Stimulated activated CD4-positive, alpha-beta T cell treated with anti-CD3 and anti-CD28 coated beads, Interleukin-4, amount 100 ng/mL, for 4 hours (primary cell): ENCODE results near the gene HOTAIR.

Source experiments
- DNase-seq, 2 experiments: peaks; one replicate each; pipeline ENCODE4 v3.0.0-alpha.2; 2020

The HOTAIR gene

DNA sequence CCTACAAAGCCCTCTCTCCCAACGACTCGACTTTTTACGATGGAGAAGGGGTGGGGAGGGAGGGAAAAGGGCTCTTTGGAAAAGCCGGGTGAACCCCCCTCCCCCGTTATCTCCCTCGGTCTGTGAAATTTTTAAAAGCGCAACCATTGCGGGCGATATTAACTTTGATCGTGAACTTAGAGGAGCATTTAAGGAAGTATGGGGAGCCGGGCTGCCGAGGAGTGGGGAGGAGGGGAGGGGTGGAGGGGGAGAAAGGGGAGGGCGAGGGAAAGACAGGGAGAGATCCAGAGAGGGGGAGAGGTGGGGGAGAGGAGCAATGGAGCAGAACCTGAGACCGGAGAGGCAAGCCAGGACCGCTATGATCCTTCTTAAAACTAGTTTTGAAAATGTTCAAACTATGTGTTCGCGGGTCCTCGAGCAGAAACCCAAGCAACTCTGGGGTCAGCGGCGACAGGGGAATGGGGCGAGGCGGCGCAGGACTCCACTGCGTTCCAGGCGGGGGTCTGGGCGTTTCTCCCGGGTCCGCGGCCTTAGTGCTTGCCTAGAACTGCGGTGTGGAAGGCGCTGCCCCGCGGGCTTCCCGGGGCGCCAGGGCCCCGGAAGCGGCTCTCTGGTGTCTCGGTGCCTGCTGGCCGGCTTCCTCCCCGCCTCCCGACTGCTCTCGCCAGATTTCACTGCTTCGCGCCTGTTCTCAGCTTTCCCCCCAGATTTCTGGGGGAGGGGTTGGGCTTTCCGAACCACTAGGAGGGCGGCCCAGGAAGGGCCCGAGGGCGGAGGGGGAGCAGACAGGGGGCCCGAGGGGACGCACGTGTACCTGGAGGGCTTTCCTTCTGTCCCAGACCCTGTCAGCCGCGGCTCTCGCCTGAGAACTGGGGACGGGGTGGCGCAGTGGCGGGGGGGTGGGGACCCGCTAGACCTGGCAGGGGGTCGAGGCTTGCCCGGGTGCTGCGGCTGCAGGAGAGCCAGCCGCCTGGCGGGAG is at the start of gene HOTAIR:
Gene HOTAIR, minus strand, starts transcription at position 871 of the 980 bp plus-strand sequence.
- DNase-seq = no peak

DNA sequence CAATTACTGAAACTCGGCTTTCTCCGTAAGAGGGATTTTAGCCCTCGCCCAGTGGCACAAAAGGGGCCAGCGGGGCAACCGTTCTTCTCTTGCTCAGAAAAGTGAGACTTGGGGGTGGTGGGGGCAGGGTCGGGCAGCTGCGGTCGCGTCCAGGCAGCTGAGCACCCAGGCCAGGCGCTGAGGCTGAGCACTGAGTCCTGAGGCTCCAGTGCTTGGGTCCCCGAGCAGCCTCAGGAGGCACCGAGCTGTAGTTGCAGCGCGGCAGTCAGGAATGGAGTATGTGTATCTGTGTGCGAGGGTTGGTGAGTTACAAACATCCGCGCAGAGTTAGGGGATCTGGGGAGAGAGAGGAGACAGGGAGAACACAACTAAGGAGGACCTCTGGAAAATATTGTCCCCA is 49.4 kb upstream of the HOTAIR start:
- DNase-seq = no peak

DNA sequence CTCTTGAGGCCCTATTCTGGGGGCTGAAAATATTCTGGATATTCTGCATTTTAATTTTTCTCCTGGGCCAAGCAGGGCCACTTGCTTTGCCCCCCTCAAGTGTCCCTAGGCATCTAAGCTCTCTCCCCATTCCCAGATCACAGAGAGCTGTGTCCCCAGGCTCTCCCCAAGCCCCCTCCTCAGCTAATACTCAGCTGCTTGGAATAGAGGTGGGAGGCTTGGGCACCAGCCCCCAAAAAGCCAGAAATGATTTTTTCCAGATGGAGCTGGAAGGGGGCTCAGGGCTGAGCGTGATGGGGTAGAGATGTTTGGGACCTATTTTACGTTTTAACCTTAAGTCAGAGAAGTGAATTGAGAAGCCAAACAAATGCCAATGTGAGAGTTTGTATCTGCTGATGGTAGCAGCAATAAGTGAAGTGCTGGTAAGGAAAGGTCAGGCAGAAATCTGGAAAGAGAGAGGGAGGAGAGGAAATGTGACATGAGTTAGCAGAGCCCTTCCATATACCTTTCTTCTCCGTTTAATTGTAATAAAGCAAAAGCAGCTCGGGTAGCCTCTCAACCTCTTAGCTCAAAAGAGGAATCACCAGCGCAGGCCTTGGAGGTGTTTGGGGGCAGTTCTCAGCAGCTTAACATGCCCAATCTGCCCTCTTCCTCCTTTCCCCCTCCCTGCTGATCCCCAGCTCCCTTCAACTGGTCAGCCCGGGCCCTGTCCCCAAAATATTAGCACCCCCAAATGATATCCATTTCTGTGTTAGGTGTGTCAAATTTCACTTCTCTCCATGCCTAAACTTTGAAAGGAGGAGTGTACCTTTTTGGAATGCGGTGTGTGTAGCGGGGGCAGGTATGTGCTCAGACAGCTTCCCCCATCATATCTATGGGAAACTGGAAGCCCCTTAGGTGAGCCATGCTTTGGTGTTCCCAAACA is 48.5 kb upstream of the HOTAIR start:
- no peak for DNase-seq

DNA sequence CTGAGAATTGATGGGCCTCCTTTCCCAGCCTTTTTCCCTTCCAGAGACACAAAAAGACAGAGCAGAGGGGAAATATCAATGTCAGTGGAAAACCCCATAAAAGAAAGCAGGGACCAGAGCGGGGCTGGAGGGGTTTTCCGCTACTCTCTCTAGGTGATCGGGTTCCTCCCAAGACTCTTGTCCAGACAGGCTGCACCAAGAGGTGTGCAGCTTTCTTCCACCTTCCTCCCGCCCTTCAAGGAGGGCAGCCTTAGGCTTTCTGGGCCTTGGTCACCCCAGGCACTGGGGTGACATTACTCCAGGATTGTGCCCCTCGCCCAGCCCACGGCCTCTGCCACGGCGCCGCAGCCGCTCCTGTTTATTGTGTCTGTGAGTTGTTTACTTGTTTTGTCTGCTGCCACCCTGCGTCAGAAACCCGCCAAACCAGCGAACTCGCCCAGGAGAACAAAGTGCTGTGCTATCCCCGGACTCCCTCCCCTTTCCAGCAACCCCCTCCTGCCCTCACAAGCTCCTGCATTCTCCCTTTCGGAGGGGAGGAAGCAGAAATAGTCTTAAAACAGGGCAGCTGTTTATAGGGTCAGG is 46.8 kb upstream of the HOTAIR start:
- no peak for DNase-seq

DNA sequence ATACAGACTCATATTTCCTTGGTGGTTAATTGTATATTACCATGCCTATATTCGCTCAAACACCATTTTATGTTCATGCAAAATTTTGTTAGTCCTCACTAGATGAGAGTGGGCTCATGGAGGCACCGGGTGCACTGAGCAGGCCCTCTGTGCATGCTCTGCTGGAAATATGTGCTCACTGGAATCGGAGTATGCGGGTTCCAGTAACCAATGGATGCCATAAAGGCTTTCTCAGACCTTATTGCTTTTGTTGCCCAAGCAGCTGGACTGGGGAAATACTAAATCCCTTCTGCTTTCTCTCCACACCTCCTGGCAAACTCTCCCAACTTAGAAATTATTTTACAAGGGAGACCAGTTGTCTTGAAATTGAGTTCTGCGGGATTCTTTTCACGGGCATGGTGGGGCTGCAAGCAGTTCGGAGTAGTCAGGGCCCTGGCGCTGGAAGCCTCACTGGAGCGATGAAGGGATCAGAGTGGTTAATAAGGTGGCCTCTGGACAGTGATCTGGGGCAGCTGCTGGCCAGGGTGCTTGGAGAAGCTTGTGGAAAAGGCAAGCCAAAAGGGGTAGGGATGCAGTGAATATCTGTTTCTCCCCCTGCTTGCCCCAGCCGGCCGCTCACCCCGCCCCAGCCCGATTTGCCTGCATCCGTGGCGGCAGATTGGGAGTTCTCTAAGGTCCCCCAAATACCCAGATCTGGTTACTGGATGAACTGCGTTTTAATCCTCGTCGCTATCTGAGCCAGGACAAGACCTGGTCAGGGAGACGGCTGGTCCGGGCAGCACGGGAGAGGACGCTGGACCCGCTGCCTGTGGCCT is 46.0 kb upstream of the HOTAIR start:
- DNase-seq = no peak

DNA sequence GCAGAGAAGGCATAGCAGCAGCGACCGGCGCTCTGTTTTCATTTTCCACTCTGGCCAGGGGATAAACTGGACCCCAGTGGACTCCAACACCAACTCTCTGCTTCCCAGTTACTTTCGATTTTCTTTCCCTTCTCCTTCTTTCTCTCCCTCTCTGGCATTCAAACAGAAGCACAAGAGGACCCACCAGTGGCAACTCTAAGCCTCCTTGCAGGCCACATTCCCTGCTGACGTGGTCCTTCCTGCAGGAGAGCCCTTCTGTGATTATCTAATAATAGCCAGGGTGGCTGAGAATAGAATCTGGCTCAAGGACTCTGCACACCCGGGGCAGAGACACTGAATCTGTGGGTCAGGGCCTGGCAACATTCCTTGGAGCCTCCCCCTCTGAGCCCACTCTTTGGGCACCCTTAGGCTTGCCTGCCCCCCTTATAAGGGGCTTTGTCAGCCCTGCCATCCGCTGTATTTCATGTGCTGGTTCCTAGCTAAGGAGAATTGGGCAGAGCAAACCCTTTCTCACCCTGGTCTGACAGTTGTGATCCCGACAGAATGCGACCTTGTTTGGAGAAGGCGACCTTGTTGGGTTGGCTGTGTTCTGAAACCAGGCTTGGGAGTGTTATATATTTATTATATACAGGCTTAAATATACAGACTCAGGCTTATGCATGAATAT is 45.3 kb upstream of the HOTAIR start:
- no peak for DNase-seq

DNA sequence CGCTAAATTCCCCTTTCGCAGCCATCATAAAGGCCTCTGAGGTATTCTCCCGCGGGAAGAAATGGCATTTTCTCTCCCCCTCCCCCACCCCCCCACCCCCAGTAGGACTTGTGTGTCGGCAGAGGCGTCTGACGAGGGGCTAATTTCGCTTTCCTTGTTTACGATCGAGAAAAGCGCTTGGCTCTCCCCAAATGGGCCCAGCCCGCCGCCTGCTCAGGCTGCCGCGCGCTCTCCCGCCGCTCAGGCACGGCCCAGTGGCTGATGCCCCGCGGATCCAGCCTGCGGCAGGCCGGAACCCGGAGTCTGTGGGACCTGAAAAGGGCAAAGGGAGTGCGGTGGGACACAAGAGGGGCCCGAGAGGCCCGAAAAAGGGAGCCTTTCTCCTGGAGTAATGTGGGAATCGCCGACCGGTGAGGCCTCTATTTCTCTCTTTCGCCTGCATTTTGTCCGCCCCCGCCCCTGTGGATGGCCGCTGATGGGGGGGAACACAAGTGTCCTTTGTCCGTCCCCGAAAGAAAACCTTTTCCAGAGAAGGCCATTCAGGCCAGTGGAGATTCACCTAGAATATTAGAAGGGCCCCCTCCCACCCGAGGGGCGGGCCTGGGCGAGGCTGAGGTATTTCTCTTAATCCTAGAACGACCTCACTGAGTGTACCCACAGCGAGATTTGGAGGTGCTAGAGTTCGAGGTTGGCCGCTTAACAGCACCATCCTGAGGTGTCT is 44.5 kb upstream of the HOTAIR start:
- DNase-seq = no peak

DNA sequence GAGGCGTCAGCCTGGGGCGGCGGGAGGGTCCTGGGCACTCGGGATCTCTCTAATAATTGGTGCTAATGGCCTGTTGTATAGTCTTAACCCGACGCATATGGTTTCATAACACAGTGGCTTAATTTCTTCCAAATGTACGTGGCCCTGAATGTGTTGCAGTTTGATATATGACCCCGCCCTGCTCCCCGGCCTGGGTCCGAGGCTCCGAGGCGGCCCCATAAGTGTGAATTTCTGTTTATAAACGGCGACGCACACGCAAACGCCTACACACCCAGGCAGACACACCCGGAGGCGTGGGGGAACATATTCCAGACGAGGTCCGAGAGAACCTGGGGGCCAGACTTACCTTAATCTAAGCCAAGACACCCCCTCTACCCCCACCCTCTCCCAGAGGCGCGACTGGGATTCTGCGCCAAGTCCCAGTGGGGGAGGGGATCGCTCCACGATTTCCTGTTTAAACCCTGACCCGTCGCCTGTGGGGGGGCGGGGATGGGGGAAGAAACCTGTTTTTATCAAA is 43.8 kb upstream of the HOTAIR start:
- no peak for DNase-seq

DNA sequence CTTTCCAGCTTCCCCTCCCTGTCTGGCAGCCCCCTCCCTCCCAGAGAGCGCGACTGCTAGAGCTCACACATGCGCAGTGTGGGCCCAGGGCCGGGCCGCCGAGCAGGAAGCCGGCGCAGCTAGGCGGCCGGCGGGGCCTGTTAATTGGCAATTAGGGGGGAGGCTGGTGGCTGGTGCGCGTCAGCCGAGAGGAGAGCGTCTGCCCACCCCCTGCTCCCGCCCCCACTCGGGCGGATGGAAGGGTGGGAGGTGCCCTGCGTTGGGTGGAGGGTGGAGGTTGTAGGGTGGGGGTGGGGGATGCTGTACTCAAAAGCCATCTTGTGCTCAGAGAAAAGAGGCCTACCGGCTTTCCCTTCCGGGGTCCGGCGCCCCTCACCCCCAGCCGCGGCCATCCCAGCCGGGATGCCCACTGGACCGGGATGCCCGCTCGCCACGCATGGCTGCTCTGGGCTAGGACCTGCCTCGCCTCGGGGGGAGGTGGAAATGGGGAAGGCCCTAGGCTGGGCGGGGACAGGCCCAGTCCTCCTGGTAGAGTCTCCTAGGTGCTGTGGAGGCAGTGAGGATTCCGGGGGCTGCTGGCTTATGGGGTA is 43.2 kb upstream of the HOTAIR start:
- peak; percentile 73 to 78 for DNase-seq

DNA sequence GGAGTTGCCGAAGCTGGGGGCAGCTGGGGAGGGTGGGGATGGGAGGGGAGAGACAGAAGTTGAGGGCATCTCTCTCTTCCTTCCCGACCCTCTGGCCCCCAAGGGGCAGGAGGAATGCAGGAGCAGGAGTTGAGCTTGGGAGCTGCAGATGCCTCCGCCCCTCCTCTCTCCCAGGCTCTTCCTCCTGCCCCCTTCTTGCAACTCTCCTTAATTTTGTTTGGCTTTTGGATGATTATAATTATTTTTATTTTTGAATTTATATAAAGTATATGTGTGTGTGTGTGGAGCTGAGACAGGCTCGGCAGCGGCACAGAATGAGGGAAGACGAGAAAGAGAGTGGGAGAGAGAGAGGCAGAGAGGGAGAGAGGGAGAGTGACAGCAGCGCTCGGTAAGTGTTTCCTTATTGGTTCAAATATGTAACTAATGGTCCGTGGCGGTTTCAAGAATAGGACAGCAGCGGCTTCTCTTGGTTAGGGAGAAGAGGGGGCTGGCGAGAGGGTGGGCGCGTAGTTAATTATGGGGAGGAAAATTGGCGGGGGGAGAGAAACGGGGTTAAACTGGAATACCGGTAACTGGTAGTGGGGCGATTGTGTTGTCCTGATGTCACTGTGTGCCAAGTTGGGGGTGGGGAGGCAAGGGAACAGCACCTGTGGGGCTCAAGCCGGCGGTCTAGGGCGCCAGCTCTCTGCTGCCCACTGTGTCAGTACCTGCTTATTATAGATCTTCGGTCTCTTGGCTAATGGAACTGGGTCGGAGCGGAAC is 42.5 kb upstream of the HOTAIR start:
- DNase-seq = no peak

DNA sequence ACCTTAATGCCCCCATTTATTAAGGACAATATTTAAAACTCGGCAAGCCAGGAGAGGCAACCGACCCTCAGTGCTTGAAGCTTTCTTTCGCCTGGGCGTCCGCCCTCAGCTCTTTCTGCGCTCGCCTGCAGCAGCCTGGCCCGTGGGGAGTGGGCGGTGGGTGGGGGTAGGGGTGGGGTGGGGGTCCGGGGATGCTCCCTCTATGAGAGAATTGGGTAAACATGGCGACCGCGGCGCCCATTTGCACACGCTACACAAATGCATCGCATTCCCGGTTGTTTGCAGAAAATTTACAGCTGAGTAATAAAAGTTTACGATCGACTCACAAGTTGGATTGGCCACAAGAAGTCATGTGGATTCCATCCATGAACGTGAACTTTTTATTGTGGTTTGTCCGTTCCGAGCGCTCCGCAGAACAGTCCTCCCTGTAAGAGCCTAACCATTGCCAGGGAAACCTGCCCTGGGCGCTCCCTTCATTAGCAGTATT is 41.8 kb upstream of the HOTAIR start:
- DNase-seq = no peak

DNA sequence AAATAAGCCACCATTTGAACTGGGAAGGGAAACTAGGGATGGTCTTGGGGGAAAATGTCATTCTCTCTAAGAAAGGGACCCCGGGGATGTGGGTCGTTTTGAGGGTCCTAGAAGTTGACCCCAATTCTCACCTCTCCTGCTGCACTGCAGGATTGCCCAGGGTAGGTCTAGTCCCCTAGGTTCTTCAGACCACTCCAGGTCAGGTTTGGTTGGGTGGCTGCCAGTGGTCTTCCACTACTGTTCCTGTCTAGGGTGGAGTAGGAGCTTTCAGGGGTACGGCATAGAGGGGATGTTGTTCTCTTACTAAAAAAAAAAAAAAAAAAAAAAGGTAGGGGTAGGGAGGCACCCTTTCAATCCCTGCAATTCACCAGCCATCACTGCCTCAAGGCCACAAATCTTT is 41.3 kb upstream of the HOTAIR start:
- DNase-seq = no peak

DNA sequence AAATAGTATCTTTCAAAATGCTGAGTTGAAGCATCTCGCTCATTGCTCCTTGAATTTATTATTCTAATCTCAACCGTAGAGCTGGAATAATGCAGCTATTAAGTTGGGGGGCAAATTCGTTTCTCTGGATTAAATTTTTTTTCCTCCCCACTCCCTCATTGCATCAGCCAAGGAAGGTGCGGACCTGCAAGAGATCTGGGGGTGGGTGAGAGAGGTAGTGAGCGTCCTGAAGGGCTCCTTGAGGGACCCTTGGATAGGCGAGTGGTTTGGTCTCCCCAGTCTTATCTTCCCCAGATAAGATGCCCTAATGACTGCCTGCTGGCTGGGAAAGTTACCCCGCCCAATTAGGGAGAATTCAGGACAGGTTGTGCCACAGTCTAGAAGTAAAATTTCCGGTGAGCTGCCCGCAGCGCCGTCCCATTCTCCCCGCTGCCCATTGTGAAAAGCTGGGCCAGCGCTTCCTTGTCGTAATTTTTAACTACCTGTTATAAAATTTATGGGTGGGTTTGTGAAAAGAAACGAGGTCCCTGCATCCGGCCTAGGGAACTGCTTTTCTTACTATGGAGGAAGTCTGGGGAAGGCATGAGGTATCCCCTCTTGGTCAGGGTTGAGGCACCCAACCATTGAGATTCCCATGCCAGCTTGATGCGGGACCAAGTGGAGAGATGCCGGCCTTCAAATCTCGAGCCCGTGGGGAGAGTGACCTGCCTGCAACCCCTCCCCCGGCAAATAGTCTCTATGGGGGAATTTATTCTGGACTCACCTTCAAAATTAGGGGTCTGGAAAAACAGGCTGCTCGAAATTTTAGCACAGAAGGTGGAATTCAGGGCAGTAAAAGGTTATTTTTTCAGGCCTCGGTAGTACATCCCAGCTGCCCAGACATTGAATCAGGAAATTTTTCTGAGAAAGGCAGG is 40.5 kb upstream of the HOTAIR start:
- no peak for DNase-seq

DNA sequence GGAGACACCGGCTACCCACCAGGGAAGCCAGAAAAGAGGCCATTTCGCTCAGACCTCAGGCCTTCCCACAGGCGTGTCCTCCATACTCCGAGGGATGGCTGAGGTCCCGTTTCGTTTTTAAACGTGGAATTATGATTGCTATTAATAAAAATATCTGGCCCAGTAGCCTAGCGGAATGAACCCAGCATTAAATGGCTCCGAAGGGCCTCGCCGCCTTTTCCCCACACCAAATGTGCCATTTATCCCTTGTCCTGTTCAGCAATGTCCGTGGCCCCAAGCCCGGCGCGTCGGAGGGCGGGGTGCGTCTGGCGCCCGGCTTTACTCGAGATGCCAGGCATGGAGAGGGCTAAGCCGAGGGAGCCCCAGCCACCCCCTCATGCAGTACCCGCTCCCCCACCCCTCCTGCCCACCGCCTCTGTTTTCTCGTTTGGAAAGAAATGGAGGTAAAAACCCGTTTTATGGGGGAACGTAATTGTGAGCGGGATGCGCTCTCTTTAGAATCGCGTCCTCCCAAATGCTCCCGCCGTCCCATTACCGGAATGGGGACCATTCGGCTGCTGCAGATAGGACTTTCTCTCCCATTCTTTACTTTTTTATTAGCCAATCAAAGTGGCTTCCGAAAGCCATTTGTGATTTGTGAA is 39.7 kb upstream of the HOTAIR start:
- DNase-seq = no peak

DNA sequence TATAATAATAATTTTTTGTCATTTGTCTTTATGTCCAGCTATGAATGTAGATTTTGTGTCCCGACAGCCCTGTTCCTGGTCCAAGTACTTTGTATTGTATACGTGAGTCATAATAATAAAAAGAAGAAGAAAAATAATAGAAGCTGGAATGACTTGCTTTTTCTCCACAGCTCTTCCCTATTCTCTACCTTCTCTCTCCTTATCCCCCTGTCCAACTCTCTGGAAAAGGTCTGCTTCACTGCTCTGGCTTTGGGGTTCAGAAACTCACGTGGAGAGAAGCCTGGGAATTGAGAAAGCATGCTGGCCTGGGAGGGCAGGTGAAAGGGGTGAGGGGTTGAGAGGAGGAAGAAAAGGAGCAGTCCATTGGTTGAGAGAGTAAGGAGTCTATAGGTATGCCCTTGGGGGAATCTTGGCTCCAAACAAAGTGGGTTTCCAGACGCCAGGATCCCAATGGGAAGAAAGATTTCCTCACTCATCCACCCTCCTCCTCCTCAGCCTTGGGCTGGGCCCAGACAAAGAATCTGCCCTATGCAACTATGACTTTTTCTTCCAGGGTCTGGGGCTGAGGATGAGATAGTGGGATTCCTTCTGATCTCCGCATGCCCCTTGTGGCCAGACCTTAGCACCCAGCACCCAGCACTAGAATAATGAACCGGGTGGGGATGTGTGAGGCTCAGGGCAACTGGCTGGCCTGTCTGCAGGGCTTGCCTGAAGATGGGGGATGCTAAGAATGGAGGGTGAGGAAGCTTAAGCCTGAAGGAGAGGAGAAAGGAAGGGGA is 38.1 kb upstream of the HOTAIR start:
- no peak for DNase-seq

DNA sequence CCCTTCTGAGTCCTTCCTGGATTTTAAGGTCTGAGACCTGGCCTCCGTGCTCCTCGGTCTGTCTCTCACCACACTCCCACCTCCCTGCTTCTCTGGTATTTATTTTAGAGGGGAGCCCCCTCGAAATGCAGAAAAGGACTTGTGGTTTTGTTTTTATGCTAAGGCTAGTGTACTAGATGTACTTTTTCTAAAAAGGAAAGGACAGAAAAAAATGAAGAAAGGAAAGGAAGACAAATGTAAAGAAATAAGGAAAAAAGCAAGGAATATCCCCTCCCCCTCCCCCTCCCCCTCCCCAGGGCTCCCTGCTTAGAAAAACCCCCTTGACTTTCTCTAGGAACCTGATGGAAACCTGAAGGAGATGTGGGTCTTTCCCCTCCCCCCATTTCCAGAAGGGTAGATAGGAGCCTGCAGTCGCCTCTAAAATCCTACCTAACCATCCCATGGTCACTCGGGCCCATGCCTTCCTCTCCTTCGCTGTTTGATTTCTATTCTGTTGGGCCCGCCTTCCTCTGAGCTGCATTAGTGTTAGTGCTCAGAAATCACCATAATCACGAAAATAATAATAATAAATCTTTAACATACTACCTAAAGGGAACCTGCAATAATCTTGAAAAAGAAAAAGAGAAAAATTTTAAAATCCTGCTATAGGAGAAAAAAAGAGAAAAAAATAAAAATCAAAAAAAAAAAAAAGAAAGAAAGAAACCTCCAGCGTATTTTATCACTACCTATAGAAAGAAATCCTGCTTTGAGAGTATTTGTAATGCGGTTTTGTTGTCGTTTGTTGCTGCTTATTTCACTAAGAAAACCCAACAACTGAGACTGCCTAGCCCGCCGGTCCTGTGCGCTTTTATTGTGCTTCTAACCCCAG is 37.1 kb upstream of the HOTAIR start:
- no peak for DNase-seq
